ENCODE measurements around the gene HPD.

GRCh38 chr12:121831571-121832245 is 27.0 kb downstream of the HPD start:
- TF ChIP-seq, protein P1, sequence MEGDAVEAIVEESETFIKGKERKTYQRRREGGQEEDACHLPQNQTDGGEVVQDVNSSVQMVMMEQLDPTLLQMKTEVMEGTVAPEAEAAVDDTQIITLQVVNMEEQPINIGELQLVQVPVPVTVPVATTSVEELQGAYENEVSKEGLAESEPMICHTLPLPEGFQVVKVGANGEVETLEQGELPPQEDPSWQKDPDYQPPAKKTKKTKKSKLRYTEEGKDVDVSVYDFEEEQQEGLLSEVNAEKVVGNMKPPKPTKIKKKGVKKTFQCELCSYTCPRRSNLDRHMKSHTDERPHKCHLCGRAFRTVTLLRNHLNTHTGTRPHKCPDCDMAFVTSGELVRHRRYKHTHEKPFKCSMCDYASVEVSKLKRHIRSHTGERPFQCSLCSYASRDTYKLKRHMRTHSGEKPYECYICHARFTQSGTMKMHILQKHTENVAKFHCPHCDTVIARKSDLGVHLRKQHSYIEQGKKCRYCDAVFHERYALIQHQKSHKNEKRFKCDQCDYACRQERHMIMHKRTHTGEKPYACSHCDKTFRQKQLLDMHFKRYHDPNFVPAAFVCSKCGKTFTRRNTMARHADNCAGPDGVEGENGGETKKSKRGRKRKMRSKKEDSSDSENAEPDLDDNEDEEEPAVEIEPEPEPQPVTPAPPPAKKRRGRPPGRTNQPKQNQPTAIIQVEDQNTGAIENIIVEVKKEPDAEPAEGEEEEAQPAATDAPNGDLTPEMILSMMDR (IDR thresholded peaks at IDR 0.05; ENCODE audit: poor library complexity): no peak
- TF ChIP-seq EZH2 (IDR thresholded peaks at IDR 0.05; ENCODE audit: borderline replicate concordance) (no peak), EZH2phosphoT487 (IDR thresholded peaks at IDR 0.05; ENCODE audit: low read depth, severe bottlenecking, unreplicated experiment) (no peak)
